Caco-2 (cell line): ENCODE results near the gene SPEG. TPM values are rescaled to one million over a fixed set of nuclear protein-coding genes. Genes with fewer than 3 reads are reported as not detected.
"Not testable (repeated sequence)": the region's sequence is repeated elsewhere in the genome, so short reads cannot be mapped to it uniquely, and the experiment has no call there.

Experiments
- BruUV-seq: library from RNA; stranded (reverse); fragments of 400-500 nt; replicated peaks from 2 replicates; lab custom pipeline; 2021; lab: Mats Ljungman, UMichigan
- CTCF ChIA-PET: fragments of 300-600 bp; sonication (Branson Sonifier 250); formaldehyde crosslinking; loops from one replicate; lab custom pipeline; 2022; ENCODE audit warnings: antibody characterized with exemption; lab: Charles Lee
- POLR2A ChIA-PET: fragments of 300-600 bp; sonication (Branson Sonifier 250); formaldehyde crosslinking; loops from one replicate; lab custom pipeline; 2022; ENCODE audit warnings: antibody characterized with exemption; lab: Charles Lee
- DNase-seq, 2 experiments: peaks; one replicate each; pipeline versions ENCODE4 v3.0.0 to v3.0.0-alpha.2; 2020 to 2022
- H3K27me3 ChIP-seq: replicated peaks from 2 replicates; pipeline ENCODE4 v1.6.0; 2011; ENCODE audit warnings: low read length; ENCODE audit not compliant: control insufficient read depth, insufficient read depth
- H3K36me3 ChIP-seq: 2 replicates; pipeline ENCODE4 v1.5.1; 2011; ENCODE audit warnings: low read length; ENCODE audit not compliant: control insufficient read depth, insufficient read depth
- H3K4me1 ChIP-seq: fragments of 250-450 bp; sonication (Bioruptor Pico); 2 replicates; pipeline ENCODE4 v1.5.1; 2020; ENCODE audit warnings: mild to moderate bottlenecking
- H3K4me3 ChIP-seq: 2 replicates; pipeline ENCODE4 v1.5.1; 2011; ENCODE audit warnings: low read depth, mild to moderate bottlenecking, control low read depth, low read length
- H3K9me3 ChIP-seq: fragments of 250-450 bp; sonication (Bioruptor Pico); 2 replicates; pipeline ENCODE4 v1.5.1; 2020; ENCODE audit warnings: mild to moderate bottlenecking, moderate library complexity
- H3K27ac Mint-ChIP-seq: one replicate; pipeline ENCODE4 v1.8.0; 2022; ENCODE audit warnings: mixed read lengths; ENCODE audit not compliant: unreplicated experiment
- H3K27me3 Mint-ChIP-seq: one replicate; pipeline ENCODE4 v1.8.0; 2022; ENCODE audit warnings: mixed read lengths; ENCODE audit not compliant: insufficient read depth, unreplicated experiment
- H3K36me3 Mint-ChIP-seq: one replicate; pipeline ENCODE4 v1.8.0; 2022; ENCODE audit warnings: mild to moderate bottlenecking, mixed read lengths; ENCODE audit not compliant: insufficient read depth, unreplicated experiment
- H3K4me1 Mint-ChIP-seq: one replicate; pipeline ENCODE4 v1.8.0; 2022; ENCODE audit warnings: low read depth, mixed read lengths; ENCODE audit not compliant: unreplicated experiment
- H3K4me3 Mint-ChIP-seq: one replicate; pipeline ENCODE4 v1.8.0; 2022; ENCODE audit warnings: mild to moderate bottlenecking, moderate library complexity, mixed read lengths; ENCODE audit not compliant: unreplicated experiment
- H3K9me3 Mint-ChIP-seq: one replicate; pipeline ENCODE4 v1.8.0; 2022; ENCODE audit warnings: mixed read lengths; ENCODE audit not compliant: unreplicated experiment
- intact Hi-C: fragments of 100-400 bp; cut with micrococcal nuclease; formaldehyde crosslinking; loops from one replicate; pipeline ENCODE4 v1.10.0; 2022; ENCODE audit not compliant: unreplicated experiment
- total RNA-seq: library from RNA; stranded (reverse); gene quantifications from 2 replicates; pipeline ENCODE4 v1.2.3, GENCODE V29; 2022
- TF ChIP-seq, protein P1 (sequence below), 2 experiments: fragments of 200-600 bp in 1 of 2; IDR thresholded peaks; 1 replicate in 1 of 2; 2 replicates in 1 of 2; pipeline versions ENCODE4 v1.5.1 to v1.8.0; 2011 to 2022; ENCODE audit warnings: antibody characterized with exemption in 1 of 2, control low read depth in 1 of 2, inconsistent platforms in 1 of 2, low read depth in 1 of 2, low read length in 1 of 2, mild to moderate bottlenecking in 1 of 2, moderate library complexity in 1 of 2; ENCODE audit not compliant: insufficient read depth in 1 of 2, severe bottlenecking in 1 of 2, unreplicated experiment in 1 of 2

SPEG gene
- total RNA-seq, 1 experiment from 2014 or later = 18.6 TPM

GRCh38 chr2:219388121-219388906 lies 46.3 kb upstream of the SPEG start:
- Histone ChIP-seq H3K27me3 (no peaks in the 10 kb centered on the region), H3K4me1 (peaks cover 15% of the 10 kb centered on the region), H3K9me3 (no peaks in the 10 kb centered on the region), H3K4me3 (peak overlapping the region; percentile 42), H3K36me3 (peaks cover 8% of the 10 kb centered on the region)
- POLR2A ChIA-PET = interaction anchor here (0.5 to 1.9 kb wide), 25 partner anchors 9 to 1825 kb away, joined by 3 to 10 read pairs (median 5); partner anchors contain the start of genes ABCB6, CNPPD1, GMPPA and STK11IP
- peak overlapping the region; percentile 96 for H3K4me3 Mint-ChIP-seq
- no TSS peak for BruUV-seq
- TF ChIP-seq, protein P1, sequence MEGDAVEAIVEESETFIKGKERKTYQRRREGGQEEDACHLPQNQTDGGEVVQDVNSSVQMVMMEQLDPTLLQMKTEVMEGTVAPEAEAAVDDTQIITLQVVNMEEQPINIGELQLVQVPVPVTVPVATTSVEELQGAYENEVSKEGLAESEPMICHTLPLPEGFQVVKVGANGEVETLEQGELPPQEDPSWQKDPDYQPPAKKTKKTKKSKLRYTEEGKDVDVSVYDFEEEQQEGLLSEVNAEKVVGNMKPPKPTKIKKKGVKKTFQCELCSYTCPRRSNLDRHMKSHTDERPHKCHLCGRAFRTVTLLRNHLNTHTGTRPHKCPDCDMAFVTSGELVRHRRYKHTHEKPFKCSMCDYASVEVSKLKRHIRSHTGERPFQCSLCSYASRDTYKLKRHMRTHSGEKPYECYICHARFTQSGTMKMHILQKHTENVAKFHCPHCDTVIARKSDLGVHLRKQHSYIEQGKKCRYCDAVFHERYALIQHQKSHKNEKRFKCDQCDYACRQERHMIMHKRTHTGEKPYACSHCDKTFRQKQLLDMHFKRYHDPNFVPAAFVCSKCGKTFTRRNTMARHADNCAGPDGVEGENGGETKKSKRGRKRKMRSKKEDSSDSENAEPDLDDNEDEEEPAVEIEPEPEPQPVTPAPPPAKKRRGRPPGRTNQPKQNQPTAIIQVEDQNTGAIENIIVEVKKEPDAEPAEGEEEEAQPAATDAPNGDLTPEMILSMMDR (IDR thresholded peaks at IDR 0.05; ENCODE audit: insufficient read depth in 1 of 2, low read depth in 1 of 2, low read length in 1 of 2, severe bottlenecking in 1 of 2, unreplicated experiment in 1 of 2) = peak; percentile 32 to 60
- no peaks in the 10 kb centered on the region for H3K9me3 Mint-ChIP-seq
- H3K27ac Mint-ChIP-seq = peak overlapping the region; percentile 94
- H3K27me3 Mint-ChIP-seq = no peaks in the 10 kb centered on the region
- no peaks in the 10 kb centered on the region for H3K4me1 Mint-ChIP-seq
- peak; percentile 98 for DNase-seq
- peaks cover 31% of the 10 kb centered on the region for H3K36me3 Mint-ChIP-seq
- intact Hi-C loops = loop anchor here (1.0 to 5.0 kb wide), 5 partner anchors 11 to 171 kb away; partner anchors contain the start of genes ABCB6 and GMPPA
- CTCF ChIA-PET = interaction anchor here (0.5 to 2.5 kb wide), 36 partner anchors 10 to 1779 kb away, joined by 3 to 29 read pairs (median 5); partner anchors contain the start of genes CHPF, GMPPA, NHEJ1 and STK11IP

DNA sequence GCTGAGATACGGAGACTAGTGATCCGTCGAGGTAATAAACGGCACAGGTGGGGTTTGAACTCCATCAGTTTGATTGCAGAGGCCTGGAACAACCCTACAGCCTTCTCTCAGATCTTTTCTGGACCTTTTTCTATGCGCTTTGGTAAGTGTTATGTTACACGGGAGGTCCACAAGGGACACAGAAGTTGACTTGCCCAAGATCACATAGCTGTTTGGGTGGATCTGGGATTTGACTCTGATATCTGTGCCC lies 45.8 kb upstream of the SPEG start:
- H3K36me3 Mint-ChIP-seq = peaks cover 30% of the 10 kb centered on the region
- peak overlapping the region; percentile 96 for H3K4me3 Mint-ChIP-seq
- ChIA-PET CTCF (interaction anchor here (0.5 to 2.5 kb wide), 16 partner anchors 9 to 1093 kb away, joined by 3 to 29 read pairs (median 6); partner anchors contain the start of genes CHPF, GMPPA, STK11IP and TMEM198), POLR2A (interaction anchor here (0.6 to 1.9 kb wide), 4 partner anchors 10 to 330 kb away, joined by 3 to 9 read pairs (median 8); partner anchors contain the start of genes GMPPA and STK11IP)
- peaks cover 8% of the 10 kb centered on the region for H3K36me3 ChIP-seq
- peak overlapping the region; percentile 39 for H3K27ac Mint-ChIP-seq
- TF ChIP-seq, protein P1 (IDR thresholded peaks at IDR 0.05; ENCODE audit: insufficient read depth in 1 of 2, low read depth in 1 of 2, low read length in 1 of 2, severe bottlenecking in 1 of 2, unreplicated experiment in 1 of 2) = no peak
- H3K9me3 Mint-ChIP-seq = no peaks in the 10 kb centered on the region
- H3K27me3 Mint-ChIP-seq = no peaks in the 10 kb centered on the region
- intact Hi-C loops = loop anchor here (1.0 to 5.0 kb wide), 5 partner anchors 10 to 172 kb away; partner anchors contain the start of genes ABCB6 and GMPPA
- H3K27me3 ChIP-seq = no peaks in the 10 kb centered on the region
- DNase-seq = no peak
- no peaks in the 10 kb centered on the region for H3K4me1 Mint-ChIP-seq
- BruUV-seq = TSS peak; percentile 95
- peaks cover 15% of the 10 kb centered on the region for H3K4me1 ChIP-seq
- H3K4me3 ChIP-seq = peak overlapping the region; percentile 42
- no peaks in the 10 kb centered on the region for H3K9me3 ChIP-seq

DNA sequence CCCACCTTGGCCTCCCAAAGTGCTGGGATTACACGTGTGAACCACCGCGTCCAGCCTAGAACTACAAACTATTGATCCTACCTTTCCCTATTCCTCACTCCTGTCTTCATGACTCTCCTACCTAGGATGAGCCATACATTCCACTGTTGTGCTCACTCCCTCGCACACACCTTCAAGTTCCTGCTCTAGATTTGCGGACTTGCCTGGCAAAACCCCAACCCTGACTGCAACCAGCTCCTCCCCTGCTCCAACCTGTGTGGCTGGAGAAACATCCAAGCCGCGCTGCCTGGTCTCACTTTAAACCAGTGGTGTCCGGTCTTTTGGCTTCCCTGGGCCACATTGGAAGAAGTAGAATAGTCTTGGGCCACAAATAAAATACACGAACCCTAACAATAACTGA lies 41.9 kb upstream of the SPEG start:
- no peaks in the 10 kb centered on the region for H3K27me3 ChIP-seq
- BruUV-seq = no TSS peak
- no peaks in the 10 kb centered on the region for H3K36me3 ChIP-seq
- TF ChIP-seq, protein P1 (IDR thresholded peaks at IDR 0.05; ENCODE audit: insufficient read depth in 1 of 2, low read depth in 1 of 2, low read length in 1 of 2, severe bottlenecking in 1 of 2, unreplicated experiment in 1 of 2) = no peak
- no peaks in the 10 kb centered on the region for H3K4me1 Mint-ChIP-seq
- no peaks in the 10 kb centered on the region for H3K9me3 Mint-ChIP-seq
- H3K4me1 ChIP-seq = peaks cover 5% of the 10 kb centered on the region; the same call in 1 of the 2 replicates
- CTCF ChIA-PET = no interaction called here
- no peaks in the 10 kb centered on the region for H3K9me3 ChIP-seq
- DNase-seq = no peak
- POLR2A ChIA-PET = no interaction called here
- no peak overlapping the region for H3K27ac Mint-ChIP-seq
- H3K4me3 Mint-ChIP-seq = no peak overlapping the region
- no peaks in the 10 kb centered on the region for H3K36me3 Mint-ChIP-seq
- H3K27me3 Mint-ChIP-seq = no peaks in the 10 kb centered on the region
- no peak overlapping the region for H3K4me3 ChIP-seq
- intact Hi-C loops = no loop called here

DNA sequence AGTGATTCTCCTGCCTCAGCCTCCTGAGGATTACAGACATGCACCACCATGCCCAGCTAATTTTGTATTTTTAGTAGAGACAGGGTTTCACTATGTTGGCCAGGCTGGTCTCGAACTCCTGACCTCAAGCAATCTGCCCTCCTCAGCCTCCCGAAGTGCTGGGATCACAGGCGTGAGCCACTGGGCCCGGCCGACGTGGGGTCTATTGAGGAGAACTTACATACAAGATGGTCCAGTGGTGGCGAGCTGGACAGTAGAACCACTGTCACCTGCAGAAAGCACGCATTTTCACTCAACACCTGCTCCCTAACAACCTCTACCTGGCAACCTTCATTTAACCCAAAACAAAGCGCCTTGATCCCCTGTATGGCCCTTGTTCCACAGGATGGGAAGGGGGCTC lies 39.6 kb upstream of the SPEG start:
- DNase-seq, H3K4me3 ChIP-seq, H3K9me3 ChIP-seq, intact Hi-C loops, H3K27me3 Mint-ChIP-seq, BruUV-seq, H3K4me1 Mint-ChIP-seq, CTCF ChIA-PET, H3K36me3 Mint-ChIP-seq, POLR2A ChIA-PET, H3K36me3 ChIP-seq, H3K27me3 ChIP-seq, H3K27ac Mint-ChIP-seq, H3K9me3 Mint-ChIP-seq, H3K4me3 Mint-ChIP-seq: not testable (repeated sequence)
- peaks cover 19% of the 10 kb centered on the region for H3K4me1 ChIP-seq
